Measurements from ENCODE around the gene ZNF575.
A peak's percentile ranks its signal among the peaks of the same experiment; 100 is the strongest.
"Not testable (repeated sequence)": the region's sequence is repeated elsewhere in the genome, so short reads cannot be mapped to it uniquely, and the experiment has no call there.

Gene ZNF575

DNA sequence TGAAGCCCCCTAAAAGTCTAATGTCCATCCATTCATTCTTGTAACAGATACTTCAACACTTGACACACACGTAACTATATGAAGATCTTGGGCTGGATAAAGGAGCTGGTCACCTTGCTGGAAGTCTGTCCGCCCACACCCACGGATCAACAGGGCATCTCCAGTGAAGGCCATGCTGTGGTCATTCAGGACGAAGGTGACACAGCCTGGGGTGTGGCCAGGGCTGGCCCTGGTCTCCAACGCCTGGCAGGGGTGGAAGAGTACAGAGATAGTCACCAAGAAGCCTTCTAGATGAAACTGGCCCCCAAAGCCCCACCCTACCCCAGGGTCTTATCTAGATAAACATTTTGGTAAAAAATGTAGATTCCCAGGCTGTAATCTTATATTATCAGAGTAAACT, 21.7 kb upstream of the ZNF575 start:
- FAIRE-seq: no peak

DNA sequence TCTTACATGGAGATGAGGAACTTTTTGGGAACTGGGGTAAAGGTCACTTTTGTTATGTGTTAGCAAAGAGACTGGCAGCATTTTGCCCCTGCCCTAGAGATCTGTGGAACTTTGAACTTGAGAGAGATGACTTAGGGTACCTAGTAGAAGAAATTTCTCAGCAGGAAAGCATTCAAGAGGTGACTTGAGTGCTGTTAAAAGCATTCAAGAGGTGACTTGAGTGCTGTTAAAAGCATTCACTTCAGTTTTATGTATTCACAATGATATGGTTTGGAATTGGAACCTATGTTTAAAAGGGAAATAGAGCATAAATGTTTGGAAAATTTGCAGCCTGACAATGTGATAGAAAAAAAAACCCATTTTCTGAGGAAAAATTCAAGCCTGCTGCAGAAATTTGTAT, 20.6 kb upstream of the ZNF575 start:
- FAIRE-seq: not testable (repeated sequence)

DNA sequence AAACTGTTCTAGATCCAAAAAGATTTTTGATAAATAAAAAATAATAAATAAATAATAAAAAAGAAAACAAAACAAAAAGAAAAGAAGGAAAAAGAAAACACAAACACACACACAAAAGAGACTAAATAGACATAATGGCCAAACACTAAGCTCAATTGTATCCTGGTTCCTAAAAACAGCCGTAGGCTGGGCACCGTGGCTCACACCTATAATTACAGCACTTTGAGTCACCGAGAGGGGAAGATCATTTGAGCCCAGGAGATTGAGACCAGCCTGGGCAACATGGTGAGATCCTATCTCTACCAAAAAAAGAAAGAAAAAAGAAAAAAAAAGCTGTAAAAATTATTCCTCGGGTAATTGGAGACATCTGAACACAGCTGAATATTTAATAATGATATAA, 14.9 kb upstream of the ZNF575 start:
- no peak for FAIRE-seq

DNA sequence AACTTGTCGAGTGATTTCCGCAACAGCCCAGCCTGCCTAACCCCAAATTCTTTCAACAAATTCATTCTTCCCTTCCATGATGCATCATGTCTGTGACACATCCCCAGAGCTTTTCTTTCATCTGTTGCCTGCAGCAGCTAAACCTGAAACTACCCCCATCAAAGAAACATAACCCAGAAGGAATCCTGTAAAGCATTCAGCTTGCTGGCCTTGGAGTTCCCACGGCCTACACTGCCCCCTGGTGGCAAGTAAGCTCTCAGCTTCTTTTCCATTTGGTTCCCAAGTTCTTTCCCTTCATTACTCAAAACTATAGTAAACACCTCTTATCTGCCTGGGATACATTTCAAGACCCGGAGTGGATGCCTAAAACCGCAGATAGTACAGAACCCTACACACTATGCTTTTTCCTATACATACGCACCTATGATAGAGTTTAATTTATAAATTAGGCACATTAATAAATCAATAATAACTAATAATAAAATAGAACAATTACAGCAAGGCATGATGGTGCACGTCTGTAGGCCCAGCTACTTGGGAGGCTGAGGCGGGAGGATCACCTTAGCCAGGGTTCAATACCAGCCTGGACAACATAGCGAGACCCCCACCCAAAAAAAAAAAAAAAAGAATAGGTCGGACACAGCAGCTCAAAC, 13.4 kb upstream of the ZNF575 start:
- peak; percentile 72 for FAIRE-seq

DNA sequence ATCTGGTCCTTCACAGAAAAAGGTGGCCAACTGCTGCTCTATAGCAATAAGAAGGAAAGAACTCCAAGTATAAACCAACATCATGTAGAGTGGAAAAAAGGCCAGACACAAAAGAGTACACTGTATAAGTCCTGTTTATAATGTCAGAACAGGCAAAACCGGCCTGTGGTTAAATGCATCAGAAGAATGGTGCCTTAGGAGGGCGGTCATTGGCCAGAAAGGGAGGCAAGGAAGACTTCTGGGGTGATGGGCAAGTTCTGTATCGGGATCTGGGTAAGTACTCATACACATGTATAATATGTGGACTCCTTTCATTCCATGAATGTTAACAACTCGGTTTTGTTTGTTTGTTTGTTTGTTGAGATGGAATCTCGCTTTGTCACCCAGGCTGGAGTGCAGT, 10.1 kb upstream of the ZNF575 start:
- FAIRE-seq: no peak

DNA sequence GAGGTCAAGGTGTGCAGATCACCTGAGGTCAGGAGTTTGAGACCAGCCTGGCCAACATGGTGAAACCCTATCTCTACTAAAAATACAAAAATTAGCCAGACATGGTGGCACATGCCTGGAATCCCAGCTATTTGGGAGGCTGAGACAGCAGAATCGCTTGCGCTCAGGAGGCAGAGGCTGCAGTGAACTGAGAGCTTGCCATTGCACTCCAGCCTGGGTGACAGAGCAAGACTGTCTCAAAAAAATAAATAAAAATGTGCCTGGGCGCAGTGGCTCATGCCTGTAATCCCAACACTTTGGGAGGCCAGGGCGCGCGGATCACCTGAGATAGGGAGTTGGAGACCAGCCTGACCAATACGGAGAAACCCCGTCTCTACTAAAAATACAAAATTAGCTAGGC, 9.3 kb upstream of the ZNF575 start:
- FAIRE-seq: not testable (repeated sequence)

DNA sequence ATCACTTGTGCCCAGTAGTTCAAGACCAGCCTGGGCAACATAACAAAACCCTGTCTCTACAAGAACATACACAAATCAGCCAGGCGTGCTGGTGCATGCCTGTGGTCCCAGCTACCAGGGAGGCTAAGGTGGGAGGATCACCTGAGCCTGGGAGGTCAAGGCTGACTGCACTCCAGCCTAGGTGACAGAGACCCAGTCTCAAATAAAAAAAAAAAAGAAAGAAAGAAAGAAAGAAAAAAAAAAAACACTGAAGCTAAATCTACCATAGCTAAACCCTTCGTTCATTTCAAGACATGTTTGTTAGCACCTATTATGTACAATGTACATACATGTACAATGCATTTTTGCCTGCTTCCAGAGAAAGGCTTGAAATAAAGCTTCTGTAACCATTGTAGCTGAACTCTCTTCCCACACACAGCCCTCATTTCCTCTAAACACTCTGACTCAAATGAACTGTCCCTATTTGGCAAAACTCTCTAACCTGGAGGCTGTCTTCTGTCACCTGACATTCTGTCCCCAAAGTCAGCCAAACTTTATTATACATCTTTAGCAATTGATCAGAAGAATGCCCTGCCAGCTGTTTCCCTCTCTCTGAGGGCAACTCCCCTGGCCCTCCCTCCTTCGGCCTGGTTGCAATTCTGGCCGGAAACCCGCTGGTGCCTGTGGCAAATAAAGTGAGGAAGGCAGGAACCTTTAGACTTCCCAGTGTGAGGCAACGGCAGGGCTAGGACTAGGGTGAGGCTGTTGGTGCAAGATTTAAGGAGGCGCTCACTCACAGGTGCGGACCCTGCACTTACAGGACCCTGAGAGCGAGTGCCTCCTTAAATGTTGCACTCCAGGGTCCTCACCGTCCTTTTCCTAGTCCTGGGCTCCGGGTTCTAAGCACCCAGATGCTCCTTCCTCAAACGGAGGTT, 7.8 kb upstream of the ZNF575 start:
- FAIRE-seq: no peak

DNA sequence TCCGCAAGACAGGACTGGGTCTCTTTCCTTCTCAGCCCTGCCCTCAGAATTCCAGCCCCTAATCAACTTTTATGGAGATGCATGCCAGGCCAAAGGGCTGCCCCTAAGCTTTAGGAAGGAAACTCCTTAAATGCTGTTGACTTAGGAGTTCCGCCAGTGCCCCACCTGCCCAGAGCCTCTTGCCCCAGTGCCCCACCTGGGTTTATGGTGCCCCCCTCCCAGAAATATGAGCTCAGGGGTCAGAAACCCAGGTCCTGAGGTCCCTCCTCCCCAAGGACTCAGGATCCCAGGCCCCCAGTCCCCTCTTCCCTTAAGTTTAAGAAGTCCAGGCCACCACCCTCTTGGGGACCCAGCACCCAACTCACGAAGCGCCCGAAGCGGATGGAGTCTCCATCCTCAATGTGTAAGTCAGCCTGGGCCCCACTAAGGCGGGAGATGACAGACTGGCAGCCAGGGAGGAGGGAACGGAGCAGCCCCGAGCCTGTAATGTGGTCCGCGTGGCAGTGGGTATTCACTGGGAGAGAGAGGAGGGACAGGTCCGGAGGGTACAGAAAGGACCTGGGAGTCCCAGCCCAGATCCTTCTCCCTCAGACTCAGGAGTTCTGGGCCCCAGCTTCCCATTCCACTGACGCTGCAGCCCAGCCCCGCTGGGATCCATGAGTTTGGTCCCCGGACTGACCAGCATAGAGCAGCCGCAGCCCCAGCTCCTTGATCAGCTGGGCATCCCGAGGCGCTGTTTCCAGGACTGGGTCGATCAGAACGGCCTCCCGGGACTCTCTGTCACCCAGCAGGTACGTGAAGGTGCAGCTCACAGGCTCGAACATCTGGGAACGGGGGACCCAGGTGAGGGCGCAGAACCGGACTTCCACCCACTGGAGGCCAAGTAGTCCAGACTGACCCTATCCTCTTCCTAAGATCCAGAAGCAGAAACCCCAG, 6.9 kb upstream of the ZNF575 start:
- FAIRE-seq: no peak

DNA sequence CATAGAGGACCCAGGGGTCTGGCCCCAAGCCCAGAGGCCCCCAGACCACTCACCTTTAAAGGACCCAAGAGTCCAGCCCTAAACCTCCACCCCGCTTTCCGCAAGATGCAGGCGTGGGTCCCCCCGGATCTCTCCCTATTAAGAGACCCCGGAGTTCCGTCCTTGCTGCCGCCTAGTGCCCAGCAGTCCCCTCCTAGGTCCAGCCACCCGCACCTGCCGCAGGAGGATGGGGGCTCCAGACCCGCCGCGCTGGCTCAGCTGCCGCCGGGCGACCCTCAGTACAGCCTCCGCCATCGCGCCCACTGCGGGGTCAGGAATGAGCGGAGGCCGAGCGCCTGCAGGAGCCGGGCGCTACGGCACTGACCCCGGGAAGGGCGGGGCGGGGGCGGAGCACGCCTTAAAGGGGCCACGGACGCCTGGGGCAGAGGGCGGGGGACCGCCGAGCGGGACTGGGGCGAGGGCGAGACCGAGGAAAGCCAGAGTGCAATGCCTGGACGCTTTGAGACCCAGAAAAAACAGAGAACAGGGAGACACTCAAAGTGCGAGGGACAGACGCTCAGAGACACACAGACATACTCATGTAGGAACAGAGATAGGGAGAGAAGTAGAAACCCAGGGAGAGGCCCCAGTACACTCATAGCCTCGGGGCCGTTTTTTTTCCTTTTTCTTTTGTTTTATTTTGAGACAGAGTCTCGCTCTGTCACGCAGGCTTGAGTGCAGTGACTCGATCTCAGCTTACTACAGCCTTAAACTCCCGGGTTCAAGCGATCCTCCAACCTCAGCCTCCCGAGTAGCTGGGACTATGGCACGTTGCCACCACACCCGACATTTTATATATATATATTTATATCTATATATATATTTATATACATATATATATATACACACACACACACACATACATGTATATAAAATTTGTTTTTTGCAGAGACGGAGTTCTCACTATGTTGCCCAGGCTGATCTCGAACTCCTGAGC, 5.8 kb upstream of the ZNF575 start, which contains the start of gene ETHE1:
Gene ETHE1 (minus strand): TSS at position 318 of the 976 bp plus-strand sequence. CDS start 24 bp downstream, at position 294.
- no peak for FAIRE-seq

DNA sequence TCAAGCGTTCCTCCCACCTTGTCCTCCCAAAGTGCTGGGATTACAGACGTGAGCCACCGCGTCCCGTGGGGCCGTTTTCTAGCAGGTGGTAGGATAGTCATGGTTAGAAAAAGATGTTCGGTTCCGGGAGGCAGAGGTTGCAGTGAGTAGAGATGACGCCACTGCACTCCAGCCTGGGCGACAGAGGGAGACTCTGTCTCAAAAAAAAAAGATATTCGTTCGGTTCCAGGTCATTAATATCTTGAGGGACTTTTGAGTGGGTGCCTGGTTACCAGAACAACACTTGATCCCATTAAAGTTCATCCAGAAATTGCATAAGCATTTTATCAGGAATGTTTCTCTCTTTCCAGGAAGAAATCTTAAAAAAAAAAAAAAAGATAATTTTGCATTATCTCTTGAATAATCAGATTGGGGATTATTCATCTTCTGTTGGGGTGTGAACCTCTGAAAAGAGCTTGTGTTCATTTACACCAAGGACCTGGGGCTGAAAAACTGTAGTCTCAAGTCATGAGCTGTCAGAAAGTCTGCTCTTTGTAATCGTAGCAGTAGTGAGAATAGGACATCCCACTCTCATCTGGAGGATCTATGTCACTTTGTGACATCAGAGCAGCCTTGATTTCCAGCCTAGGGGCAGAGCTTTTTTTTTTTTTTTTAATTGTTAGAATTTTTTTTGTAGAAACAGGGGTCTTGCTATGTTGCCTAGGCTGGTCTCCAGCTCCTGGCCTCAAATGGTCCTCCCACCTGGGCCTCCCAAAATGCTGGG, 4.9 kb upstream of the ZNF575 start:
- FAIRE-seq: no peak

DNA sequence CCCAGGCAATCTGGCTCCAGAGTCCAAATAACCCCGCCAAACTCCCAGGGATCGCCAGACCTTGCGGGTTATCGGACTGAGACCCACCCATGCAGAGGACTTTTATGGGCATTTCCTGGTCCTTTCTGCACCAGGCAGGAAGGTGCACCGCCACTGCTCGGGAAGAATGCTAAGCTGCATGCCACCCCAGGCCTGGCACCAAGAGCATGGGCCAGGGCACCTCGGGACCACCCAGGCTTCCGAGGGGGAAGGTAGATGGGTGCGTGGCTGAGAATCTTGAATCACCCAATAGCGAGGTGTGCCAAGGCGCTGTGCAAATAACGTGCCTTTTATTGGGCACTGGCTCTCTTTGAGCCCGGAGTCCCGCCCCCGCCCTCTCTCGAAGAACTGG, 422 bp upstream of the ZNF575 start:
- FAIRE-seq: no peak

DNA sequence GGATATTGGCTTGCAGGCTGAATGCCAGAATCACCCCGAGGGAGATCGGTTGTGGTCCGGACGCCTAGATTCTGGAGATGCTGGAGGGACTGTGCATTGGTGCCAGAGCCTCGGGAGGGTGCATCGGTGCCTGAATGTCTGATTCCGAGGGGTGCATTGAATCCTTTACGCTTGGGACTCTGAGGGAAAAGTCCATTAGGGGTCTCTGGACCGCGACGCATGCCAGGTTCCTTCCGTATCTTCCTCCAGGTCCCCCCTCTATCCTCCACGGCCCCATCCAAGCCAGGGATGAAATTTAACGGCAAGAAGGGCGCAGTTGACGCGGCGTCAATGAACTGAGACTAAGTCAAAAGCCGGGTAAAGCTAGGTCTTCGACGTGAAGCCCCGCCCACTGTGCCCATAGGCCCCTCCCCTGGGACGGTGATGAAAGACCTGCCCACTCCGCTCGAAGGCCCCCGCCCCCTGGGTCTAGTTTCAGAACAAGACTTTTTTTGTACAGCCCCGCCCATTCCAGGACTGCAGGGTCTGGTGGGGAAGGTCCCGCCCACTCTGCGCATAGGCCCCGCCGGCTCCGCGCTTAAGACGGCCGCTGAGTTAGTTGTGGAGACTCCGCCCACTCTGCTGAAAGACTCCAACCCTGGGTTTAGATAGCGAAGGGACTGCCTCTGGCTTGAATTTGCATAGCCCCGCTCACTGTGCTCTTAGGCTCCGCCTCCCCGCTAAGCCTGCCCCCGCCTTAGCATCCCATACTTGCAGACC, 737 bp downstream of the ZNF575 start:
- FAIRE-seq: peak; percentile 98

DNA sequence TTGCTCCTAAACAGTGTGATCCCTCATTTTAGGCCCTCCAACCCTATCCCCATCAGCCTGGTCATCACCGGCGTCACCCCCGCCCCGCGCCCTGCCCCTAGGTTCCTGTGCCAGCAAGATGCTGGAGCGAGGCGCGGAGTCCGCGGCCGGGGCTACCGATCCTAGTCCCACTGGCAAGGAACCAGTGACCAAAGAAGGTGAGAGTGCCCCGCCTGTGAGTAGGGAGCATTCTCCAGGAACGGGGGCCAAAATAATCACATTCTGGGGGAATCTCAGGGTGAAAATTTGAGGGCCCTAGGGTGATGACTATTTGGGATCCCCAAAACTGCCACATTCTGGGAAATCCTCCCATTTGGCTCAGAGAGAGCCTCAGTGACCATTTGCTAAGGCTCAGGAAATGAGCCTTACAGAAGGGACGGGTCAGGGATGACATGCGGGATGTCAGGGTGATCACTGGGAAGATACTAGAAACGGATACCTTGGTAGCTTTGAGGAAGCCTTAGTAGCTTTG, 1.4 kb downstream of the ZNF575 start:
- no peak for FAIRE-seq

DNA sequence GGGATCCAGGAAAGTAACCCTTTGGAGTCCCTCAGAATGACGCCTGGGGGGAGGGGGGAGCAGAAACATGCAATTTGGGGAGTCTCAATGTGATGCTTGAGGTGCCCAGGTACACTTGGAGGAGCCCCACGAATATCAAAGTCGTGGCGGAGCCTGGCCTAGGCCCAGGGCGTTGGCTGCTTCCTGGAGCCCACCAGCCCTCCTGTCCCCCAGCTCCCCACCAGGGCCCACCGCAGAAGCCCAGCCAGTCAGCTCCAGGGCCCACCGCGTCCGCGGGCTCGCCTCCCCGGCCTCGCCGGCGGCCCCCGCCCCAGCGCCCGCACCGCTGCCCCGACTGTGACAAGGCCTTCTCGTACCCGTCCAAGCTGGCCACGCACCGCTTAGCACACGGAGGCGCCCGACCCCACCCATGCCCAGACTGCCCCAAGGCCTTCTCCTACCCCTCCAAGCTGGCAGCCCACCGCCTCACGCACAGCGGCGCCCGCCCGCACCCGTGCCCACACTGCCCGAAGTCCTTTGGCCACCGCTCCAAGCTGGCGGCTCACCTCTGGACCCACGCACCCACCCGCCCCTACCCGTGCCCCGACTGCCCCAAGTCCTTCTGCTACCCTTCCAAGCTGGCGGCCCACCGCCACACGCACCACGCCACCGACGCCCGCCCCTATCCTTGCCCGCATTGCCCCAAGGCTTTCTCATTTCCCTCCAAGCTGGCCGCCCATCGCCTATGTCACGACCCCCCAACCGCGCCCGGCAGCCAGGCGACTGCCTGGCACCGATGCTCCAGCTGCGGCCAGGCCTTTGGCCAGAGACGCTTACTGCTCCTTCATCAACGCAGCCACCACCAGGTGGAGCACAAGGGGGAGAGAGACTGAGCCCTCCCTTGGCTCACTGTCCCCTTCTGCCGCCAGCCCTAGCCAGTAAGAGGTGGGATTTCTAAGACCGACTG, 2.1 kb downstream of the ZNF575 start:
- FAIRE-seq: no peak

DNA sequence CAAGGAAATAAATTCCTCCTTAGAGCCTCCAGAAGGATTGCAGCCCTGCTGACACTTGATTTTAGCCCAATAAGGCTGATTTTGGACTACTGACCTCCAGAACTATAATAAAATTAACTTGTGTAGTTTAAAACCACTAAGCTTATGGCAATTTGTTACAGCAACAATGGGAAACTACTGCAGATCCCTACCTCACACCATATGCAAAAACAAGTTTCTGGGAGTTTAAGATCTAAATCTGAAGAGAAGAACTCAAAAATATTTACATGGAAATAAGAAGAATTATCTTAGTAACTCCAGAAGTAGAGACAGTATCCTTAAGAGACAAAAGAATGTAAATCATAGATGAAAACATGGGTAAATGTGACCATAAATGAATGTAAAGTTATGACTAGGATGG, 5.9 kb downstream of the ZNF575 start:
- no peak for FAIRE-seq

DNA sequence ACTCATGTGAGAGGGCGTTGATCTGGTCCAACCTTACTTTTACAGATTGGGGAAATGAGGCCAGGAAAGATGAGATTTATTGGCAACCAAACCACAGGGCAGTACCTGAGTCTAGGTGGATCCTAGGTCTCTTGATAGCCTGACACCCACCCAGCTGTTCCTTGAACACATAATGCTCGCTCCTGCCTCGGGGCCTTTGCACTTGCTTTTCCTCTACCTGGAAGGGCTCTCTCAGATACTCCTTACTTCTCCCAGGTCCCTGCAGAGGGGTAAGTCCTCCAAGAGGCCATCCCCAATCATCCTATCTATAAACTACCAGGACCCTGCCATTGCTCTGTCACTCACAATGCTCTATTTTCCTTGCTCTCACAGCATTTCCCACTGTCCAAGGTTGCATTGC, 7.4 kb downstream of the ZNF575 start:
- no peak for FAIRE-seq

DNA sequence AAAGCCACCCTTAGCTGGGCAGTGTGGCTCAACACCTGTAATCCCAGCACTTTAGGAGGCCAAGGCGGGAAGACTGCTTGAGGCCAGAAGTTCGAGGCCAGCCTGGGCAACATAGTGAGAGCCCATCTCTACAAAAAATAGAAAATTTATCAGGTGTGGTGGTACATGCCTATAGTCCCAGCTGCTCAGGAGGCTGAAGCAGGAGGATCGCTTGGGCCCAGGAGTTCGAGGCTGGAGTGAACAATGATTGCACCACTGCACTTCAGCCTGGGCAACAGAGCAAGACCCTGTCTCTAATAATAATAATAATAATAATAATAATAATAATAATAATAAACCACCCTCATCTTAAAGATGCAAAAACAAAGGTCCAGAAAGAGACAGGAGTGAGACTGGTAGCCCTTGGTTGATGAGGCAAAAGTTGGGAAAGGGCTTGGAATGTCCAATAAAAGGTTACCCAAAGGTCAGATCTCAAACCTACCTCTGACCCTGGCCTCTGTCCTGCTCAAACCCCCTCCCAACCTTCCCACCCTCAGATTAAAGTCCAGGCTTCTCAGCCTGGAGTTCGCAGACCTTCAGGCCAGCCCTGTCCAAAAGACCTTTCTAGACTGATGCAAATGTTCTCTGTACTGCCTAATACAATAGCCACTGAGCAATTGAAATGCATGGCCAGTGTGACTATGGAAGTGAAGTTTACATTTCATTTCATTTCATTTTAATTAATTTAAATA, 9.1 kb downstream of the ZNF575 start:
- FAIRE-seq: no peak

DNA sequence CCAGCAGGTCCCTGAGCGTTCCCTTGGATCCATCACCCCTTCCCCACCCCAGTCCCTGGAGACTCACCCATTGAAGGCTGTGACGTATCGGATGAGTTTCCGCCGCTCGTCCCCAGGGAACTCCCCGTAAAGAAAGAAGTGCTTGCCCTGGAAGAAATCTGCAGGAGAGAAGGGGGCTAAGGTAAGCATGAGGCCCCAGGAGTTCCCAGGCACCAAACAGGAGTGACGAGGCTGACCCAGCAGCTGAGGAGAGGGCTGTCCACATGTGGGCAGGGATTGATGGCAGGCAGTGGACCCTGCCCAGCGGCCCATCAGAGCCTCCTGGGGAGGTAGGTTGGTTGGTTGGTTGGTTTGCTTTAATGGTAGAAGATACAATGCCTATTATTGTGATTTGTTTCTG, 11.1 kb downstream of the ZNF575 start:
- FAIRE-seq: no peak
